ENCODE data around the gene GTF2A1.
A peak's percentile ranks its signal among the peaks of the same experiment; 100 is the strongest.

GTF2A1 gene

DNA sequence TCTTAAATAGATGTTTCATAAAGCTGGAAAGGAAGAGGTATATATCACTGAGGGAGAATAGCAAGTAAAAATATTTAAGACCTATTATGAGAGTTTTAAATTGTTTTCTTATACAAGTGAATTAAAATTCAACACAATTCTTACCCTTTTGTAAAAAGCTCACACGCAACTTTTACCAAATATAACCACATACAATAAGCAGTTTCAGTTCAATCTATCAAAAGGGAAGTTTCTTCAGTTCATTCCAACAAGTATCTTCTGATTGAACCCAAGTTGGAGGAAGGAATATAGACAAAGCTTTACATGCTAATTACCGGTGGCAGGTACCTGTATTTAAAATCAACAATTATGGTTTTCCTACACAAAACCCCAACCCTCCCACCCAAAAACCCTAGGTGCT is 41.1 kb downstream of the GTF2A1 start:
- no peak for DNase-seq (ENCODE audit: insufficient read length, low spot score)

DNA sequence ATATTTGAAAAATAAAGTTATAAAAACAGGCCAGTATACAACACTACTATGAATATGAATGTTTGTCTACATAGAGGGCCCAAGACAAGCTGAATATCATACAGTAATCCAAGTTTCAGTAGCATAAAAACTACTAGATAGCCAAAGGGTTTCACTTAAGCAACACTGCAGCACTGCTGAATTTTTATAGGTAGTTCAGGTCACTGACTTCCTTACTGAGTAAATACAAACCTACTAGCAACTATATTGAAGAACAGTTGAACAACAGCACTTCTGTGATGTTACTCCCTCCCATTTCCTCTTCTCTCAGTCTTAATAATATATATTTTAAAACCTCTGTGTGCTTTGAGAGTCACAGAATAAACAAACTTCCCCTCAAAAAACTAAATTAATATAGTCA is 42.7 kb downstream of the GTF2A1 start:
- no peak for DNase-seq (ENCODE audit: insufficient read length, low spot score)
- FAIRE-seq: no peak

More for the DNA sequence above, 41.1 kb downstream of the GTF2A1 start:
- FAIRE-seq: no peak

DNA sequence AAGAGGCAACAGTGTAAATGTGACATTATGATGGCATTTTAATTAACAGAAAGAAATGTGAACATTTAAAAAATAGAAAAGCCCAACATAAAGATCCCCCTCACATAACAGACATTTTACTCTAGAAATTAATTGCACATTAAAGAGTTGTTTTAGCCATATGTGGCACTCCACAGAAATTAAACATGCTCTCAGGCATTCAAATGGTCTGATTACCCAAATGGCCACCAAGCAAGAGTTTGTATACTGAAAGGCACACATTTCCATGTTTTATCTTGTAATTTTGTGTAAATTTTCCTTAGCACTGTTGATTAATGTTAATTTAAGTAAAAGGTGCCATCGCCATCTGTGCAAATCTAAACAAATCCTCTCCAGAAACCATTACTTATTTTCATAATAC is 43.5 kb downstream of the GTF2A1 start:
- no peak for DNase-seq (ENCODE audit: insufficient read length, low spot score)

DNA sequence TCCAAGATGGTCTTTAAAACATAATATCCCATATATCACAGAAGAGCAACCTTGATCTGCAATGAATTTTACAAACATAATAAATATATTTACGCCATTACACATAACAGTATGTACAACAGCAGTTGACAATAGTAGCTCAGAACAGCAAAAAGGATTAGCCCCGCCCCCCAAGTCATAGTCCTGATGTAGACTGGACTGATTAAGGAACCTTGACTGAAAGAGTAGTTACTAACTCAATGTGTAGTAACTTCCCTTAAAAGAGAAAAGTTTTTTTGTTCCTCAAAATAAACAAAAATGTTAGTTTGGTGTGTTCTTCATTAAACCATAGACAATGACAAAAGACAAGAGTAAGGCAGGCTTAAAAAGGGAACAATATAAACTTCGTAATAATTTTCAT is 44.5 kb downstream of the GTF2A1 start:
- FAIRE-seq: no peak

More for the DNA sequence above, 43.5 kb downstream of the GTF2A1 start:
- no peak for FAIRE-seq

DNA sequence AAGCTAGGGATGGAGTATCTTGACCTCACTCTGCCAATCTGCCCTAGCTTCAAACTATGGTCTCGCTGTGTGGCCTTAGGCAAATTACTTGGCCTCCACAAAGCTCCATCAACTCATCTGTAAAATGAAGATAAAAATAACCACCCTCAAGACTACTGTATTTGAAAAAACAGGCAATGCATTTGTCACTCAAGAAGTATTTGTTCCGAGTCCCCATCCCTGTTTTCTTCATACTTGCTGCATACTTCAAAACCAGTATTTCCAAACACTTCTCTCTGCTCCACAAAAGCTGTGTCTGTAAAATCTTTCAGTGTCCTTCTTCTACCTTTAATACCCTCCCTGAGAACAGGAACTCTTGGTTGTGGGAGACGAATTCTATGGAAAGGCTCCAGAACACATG is 47.9 kb downstream of the GTF2A1 start:
- FAIRE-seq: peak; percentile 75
- no peak for DNase-seq (ENCODE audit: insufficient read length, low spot score)

More for the DNA sequence above, 44.5 kb downstream of the GTF2A1 start:
- DNase-seq (ENCODE audit: insufficient read length, low spot score): no peak

DNA sequence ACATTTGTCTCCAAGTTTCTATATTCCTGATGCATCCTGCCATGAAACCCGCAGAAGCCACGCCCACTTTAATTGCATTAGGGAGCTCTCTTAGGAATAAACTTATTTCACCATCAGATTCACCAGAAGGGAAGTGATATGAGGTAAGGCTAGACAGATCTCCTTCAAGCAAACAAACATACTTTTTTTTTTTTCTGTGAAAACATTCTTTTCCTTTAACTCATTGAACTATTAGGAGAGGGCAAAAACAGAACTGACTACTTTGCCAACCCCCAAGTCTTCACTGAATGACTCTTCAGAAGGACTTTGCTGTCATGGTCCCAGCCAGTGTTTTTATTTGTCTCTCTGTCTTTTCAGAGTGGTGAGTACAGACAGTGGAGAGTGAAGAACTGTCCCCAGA is 48.4 kb downstream of the GTF2A1 start:
- FAIRE-seq (no peak), DNase-seq (ENCODE audit: insufficient read length, low spot score) (no peak)

DNA sequence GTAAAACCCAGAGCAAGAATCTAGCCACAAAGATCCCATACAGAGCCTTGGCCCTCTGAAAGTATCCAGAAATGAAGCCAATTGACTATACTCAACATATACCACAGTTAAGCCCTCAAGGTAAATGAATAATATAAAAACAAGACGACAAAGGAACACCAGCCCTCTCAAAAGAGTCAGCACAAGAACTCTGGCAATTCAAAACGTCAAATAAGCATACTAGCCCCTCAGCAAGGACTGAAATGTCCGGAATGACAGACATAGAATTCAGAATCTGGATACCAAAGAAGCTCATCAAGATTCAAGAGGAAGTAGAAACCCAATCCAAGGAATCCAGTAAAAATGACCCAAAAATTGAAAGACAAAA is 49.9 kb downstream of the GTF2A1 start:
- no peak for DNase-seq (ENCODE audit: insufficient read length, low spot score)

DNA sequence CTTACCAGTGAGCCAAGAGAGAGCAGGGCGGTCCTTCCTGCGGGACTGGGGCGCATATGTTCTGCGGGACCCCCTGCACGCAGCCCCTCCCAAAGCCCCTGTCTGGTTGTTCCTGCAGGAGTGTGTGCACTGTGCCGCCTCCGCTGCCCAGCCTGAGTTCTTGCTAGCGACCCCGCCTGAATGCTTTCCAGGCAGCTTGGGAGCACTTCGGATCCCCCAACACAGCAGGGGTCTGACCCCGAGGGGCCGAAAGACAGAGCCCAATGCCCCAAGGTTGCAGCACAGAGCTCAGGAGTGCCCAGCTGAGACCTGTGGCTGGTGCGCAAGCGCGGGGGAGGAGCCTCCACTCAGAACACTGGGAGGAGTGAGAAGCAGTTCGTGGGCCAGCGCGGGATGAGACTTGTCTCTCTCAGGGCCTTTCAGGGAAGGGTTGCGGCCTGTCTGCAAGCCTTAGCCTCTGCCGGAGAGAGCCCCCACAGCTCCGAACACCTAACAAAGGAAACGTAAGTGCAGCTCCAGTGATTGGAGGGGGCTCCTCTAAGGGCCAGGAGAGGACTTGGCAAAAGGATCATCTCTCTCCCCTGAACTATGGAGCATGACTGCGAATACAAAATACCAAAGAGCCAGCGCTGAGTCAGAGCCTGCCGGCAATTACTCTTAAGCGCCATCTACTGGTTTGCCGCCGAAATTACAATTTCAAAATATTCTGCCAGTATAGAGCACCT is 50.5 kb downstream of the GTF2A1 start:
- DNase-seq (ENCODE audit: insufficient read length, low spot score) (peak; percentile 49), FAIRE-seq (peak; percentile 85)

More for the DNA sequence above, 49.9 kb downstream of the GTF2A1 start:
- no peak for FAIRE-seq

DNA sequence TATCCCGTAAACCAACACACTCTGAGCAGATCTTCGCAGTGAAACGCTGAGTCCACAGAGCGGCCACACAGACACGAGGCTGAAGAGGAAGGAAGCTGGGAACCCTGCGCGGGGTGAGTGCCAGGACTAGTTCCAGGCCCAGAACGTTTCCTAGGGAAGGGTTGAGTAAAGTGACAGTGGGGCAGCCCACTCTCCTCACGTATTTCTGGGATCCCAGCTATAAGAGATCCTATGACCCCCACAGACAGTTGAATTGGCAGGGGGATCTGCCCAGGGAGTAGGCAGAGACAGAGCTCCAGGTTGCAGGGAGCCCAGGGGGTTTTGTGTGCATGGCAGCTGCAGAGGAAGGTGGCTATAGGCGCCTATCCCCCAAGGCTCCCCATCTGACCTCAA is 51.1 kb downstream of the GTF2A1 start:
- FAIRE-seq: peak; percentile 51
- no peak for DNase-seq (ENCODE audit: insufficient read length, low spot score)

DNA sequence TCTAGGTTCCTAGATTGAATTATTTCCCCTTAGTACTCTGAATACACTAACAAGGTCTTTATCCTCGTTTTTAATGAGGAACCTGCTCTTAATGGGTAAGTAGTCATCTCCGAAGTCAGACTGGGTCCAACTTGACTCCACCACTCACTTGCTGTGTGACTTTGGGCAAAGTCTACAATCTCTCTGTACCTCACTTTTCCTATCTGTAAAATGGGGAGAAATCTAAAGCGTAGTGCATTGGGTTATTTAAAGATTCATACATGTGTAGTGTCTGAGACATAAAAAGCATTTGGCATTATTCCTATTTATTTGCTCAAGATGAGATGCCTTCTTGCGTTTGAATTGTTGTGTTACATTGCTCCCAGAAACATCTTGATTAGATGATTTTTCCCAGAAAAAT is 51.5 kb downstream of the GTF2A1 start:
- no peak for FAIRE-seq
- no peak for DNase-seq (ENCODE audit: insufficient read length, low spot score)

DNA sequence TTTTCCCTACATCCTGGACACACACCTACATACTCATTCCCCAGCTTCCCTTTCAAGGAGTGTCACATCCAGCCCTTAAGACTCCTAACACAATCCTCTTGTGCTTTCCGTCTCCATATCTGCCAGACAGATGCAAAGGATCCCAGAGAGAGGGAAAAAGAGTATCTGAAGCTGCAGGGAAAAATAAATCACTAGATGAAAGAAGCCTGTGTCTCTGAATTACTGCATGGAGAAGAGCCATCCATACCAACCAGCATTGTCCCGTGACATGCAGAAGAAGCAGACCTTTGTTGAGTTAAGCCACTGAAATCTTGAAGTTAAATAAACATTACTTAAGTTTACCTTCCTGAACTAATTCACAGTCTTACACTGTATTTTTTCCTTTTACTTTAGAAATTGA is 54.6 kb downstream of the GTF2A1 start:
- no peak for DNase-seq (ENCODE audit: insufficient read length, low spot score)
- FAIRE-seq: no peak

DNA sequence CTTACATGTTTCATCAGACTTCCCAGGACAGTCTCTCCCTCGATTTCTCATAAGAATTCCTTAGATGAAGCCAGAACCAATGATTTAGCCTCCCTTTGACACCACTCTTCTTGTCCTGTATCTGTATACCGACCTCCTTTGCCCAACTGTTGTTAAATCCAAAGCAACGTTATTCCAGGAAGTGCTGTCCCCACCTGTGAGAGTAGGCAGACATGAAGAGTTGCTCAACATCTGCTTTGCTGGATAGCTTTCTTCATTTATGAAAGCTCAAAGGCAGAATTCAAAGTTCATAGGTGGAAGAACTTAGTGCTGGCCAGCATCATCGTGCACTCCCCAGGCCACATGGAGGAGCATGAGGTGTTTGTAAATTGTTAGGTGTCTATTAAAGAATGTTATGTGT is 55.6 kb downstream of the GTF2A1 start:
- DNase-seq (ENCODE audit: insufficient read length, low spot score) (no peak), FAIRE-seq (no peak)

DNA sequence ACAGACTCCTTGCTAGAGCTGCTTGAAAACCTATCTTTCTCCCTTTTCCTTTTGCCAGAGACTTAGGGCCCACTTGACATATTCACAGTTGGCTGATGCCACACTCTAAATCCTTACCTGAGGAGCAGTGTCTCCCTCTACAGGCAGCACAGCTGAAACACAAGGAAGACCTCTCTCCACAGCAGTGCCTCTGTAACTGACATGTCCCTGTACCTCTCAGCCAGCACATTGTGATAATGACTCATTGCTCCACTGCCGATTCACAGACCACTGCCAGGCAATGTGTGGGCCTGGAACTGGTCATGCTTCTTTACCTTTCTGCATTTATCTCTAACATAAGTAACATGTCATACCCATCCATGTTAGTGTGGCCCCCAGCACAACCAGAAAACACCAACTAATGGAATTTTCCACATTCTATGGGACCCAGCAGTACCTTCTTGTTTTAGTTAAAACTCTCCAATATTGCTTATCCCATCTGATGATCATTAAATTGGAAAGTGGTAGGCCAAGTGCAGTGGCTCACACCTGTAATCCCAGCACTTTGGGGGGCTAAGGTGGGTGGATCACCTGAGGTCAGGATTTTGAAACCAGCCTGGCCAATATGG is 56.5 kb downstream of the GTF2A1 start:
- DNase-seq (ENCODE audit: insufficient read length, low spot score) (peak; percentile 27), FAIRE-seq (peak; percentile 87)

DNA sequence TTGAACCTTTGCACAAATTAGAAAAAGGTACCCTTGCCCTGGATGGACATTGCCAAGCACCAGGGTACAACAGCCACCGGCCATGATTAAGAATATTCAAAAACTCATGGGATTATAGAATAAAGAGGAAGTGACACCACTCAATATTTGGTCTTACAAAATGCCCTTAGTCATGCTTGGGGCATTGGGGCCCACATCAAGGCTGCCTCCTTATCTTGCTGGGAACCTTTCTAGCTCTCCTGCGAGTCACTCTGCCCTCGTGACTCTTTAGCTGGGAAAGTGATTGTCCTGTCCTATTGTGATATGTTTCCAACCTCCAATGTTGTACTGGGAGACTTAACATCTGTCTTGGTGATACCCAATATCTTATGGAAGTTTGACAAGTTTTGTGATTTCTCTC is 57.8 kb downstream of the GTF2A1 start:
- no peak for FAIRE-seq
- no peak for DNase-seq (ENCODE audit: insufficient read length, low spot score)

DNA sequence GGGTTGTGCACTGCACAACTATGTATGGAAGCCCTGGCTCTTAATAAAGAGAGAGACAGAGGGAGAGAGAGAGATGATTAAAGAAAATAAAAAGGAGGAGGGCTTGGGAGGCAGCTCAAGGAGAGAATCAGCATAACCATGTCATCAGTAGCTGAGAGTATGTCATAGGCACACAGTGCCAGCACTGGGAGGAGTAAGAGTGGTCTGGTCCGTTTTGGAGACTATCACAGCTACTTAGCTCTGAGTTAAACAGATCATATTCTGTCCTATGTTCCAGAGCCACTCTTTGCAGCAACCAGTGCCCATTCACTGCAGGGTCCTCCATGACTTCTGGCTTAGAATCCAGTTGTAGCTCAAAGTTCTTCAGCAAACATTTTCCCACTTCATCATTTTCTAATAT is 59.0 kb downstream of the GTF2A1 start:
- FAIRE-seq (no peak), DNase-seq (ENCODE audit: insufficient read length, low spot score) (no peak)

DNA sequence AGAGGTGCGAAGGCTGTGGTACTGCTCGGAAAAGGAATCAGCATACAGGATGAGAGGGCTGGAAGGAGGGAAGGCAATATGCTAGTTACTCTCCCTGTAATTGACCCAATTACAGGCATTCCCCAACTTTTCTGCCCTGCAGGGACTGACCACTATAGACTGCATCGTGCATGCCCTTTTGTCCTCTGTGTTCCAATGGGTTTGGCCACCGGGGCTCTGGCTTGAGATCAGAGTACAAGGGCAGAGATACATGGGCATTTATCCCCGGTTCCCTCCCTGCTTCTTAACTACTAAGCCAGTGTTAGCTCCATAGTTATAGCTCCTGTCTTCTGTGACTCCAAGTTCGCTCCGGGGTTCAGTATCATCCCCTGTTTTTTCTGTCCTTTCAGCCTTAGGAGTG is 59.7 kb downstream of the GTF2A1 start:
- no peak for FAIRE-seq

DNA sequence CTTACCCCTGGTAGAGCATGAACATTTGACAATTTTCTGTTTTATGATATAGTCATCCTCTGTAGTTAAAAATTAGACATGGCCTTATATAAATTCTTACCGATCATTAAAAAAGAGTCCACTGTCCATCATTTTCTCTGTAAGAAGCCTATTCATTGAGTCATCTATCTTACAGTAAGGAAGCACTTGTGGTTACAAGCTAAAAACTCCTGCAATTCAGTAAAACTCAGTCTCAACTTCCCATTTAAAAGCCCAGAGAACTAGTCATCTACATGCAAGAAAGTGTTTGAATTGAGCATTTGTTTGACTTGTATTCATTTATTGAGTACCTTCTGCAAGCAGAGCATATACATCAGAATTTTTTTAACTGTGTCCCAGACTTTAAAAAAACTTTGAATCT is 63.3 kb downstream of the GTF2A1 start:
- no peak for DNase-seq (ENCODE audit: insufficient read length, low spot score)
- FAIRE-seq: no peak

More for the DNA sequence above, 59.7 kb downstream of the GTF2A1 start:
- no peak for DNase-seq (ENCODE audit: insufficient read length, low spot score)

DNA sequence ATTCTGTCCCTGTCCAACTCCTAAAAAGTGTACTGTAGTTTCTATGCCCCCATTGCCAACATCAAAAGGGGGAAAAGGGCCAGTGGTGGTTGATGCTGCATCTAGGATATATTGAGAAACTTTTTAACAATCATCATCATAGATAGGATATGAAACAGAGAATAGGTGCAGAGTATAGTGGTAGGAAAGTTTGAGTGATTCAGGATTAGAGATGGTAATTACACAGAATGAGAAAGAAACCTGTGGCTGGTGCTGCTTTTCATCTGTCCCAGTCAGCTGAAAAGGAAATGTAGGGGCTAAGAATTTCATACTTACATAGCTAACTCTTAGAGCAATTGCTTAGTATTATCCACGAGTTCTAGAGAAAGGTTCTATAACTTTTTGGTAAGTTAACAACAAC is 67.6 kb downstream of the GTF2A1 start:
- DNase-seq (ENCODE audit: insufficient read length, low spot score) (no peak), FAIRE-seq (no peak)

DNA sequence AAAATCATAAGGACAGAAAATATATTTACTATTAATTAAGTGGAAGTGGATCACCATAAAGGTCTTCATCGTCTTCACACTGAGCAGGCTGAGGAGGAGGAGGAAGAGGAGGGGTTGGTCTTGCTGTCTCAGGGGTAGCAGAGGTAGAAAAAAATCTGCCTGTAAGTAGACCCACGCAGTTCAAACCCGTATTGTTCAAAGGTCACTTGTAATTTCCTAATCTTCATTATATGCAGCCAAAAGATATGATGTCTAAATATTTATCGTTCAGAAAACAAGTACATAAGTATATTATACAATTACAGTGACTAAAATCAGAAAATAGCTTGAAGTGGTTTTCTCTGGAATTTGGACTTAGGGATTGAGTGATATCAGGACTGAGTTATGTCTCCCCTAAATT is 72.1 kb downstream of the GTF2A1 start:
- FAIRE-seq (no peak), DNase-seq (ENCODE audit: insufficient read length, low spot score) (no peak)

DNA sequence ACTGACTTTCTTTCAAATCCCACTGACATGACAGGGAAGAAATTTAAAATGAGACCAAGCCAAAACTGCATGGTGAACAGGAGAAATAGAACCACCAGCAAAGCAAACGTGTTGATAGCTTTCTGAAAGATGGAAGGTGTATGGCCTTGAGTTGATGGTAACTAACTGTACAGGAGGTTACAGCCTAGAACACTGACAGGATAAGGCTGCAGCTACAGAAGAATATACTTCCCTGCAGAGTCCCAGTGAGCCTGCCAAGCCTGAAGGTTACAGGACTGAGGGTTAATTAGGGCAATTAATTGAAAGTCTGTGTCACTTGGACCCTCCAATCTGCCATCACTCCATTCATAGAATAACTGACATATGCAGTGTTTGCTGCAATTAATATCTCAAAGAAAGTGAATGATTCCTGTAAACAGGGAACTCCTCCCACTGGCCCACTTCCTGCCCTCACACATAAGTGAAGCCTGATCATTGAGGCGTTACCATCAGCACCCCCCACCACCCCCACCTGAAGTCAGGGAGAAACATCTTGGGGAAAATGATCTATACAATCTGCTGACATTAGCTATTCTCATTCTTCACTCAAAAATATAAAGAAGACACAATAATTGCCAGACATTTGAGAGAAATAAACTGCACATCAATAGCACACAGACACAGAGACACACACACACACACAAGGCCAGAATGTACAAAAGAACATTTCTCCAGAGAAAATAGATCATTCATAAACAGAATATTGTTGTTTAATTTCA is 73.4 kb downstream of the GTF2A1 start:
- DNase-seq (ENCODE audit: insufficient read length, low spot score): no peak
- FAIRE-seq: peak; percentile 37

DNA sequence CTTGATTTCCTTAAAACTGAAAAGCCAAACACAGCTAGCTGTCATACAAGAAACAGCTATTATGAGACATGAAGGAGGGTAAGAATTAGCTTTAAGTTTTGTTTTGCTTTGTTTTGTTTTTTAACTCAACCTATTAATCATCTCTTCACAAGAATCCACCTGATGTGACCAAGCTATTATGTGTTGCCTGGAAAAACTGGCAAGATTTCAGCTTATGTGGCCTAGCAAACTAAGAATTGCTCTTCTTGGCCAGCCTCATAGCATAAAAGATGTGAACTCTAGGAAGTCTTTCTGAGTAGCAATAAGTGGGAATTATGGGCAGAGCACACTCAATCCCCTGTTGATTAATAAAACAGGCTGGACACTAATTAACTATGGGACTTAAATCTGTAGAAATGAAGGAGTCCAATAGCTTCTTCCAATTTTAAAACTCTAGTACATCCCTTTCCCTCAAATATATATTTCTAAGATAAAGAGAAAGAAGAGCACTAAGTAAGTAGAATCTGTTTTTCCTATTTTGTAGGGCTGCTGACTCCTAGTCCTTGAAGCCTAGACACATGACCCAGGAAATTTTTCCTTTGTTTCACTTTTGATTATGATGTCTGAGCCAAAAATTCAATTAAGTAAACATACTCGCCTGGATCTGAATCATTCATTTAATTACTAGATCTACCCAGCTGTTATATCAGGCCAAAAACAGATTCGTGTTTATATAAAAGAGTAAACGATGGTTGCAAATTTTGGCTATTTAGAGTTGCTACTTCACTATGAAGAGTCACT is 75.7 kb downstream of the GTF2A1 start:
- DNase-seq (ENCODE audit: insufficient read length, low spot score) (no peak), FAIRE-seq (no peak)
